Skeletal muscle tissue (tissue), 4 donors: Measurements from ENCODE around the gene LRP8. TPM values are rescaled to one million over a fixed set of nuclear protein-coding genes. Genes with fewer than 3 reads are reported as not detected.

Experiments used
- H3K27ac ChIP-seq: one replicate; pipeline ENCODE4 v1.7.0; 2013; ENCODE audit warnings: mild to moderate bottlenecking, low read depth, low read length, inconsistent platforms
- H3K27me3 ChIP-seq, 3 donors: one replicate each; pipeline ENCODE4 v1.7.0; 2013; ENCODE audit warnings: low read length in 3 of 3; ENCODE audit not compliant: control insufficient read depth in 3 of 3, insufficient read depth in 3 of 3
- H3K36me3 ChIP-seq, 3 donors: one replicate each; pipeline ENCODE4 v1.7.0; 2013; ENCODE audit warnings: low read length in 3 of 3; ENCODE audit not compliant: control insufficient read depth in 3 of 3, insufficient read depth in 3 of 3
- H3K4me1 ChIP-seq, 3 donors: one replicate each; pipeline ENCODE4 v1.7.0; 2013; ENCODE audit warnings: low read length in 3 of 3, mild to moderate bottlenecking in 3 of 3; ENCODE audit not compliant: control insufficient read depth in 3 of 3, insufficient read depth in 3 of 3
- H3K4me3 ChIP-seq, 3 donors: one replicate each; pipeline ENCODE4 v1.7.0; 2013; ENCODE audit warnings: low read length in 3 of 3
- H3K9ac ChIP-seq, 3 donors: one replicate each; pipeline ENCODE4 v1.7.0; 2013; ENCODE audit warnings: low read length in 3 of 3, mild to moderate bottlenecking in 3 of 3, moderate library complexity in 2 of 3, low read depth in 1 of 3
- H3K9me3 ChIP-seq, 3 donors: one replicate each; pipeline ENCODE4 v1.7.0; 2013; ENCODE audit warnings: low read length in 3 of 3; ENCODE audit not compliant: control insufficient read depth in 3 of 3
- total RNA-seq: library from RNA; depleted of rRNA; stranded (reverse); fragments of >200 nt; gene quantifications from one replicate; pipeline ENCODE4 v1.2.3, GENCODE V29; 2014
- donor health status: Osteomylitis.

LRP8 gene
- total RNA-seq, 1 donor from 2014 or later, result 1.6 TPM

DNA sequence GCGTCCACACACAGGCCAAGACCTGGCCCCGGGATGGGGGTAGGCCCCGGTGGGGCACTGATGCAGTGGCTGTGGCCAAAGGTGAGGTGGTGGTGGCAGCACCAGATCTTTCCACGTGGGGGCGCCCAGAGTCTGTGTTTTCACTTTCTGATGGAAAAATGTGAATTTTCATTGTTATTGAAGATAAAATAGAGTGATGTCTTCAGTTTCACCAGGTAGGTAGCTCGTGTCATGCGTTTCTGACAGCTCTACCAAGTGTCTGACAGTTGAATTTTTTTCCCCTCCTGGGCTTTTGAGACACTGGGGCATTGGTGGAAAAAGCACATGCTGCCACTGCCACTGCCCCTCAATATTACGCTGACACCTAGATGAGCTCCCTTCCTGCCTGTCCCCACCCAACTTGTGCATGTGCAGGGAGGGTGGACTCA, 49.6 kb downstream of the LRP8 start:
- H3K4me1 ChIP-seq, result no peaks in the 10 kb centered on the region
- H3K9ac ChIP-seq, result no peak overlapping the region
- H3K36me3 ChIP-seq, result no peaks in the 10 kb centered on the region
- no peaks in the 10 kb centered on the region for H3K27me3 ChIP-seq
- no peak overlapping the region for H3K27ac ChIP-seq
- H3K9me3 ChIP-seq, result no peaks in the 10 kb centered on the region
- H3K4me3 ChIP-seq, result no peak overlapping the region

- Histone ChIP-seq H3K9me3 (no peaks in the 10 kb centered on the region), H3K36me3 (no peaks in the 10 kb centered on the region), H3K4me3 (no peak overlapping the region), H3K27ac (no peak overlapping the region), H3K9ac (no peak overlapping the region), H3K27me3 (no peaks in the 10 kb centered on the region), H3K4me1 (no peaks in the 10 kb centered on the region)
These were observed 50.5 kb downstream of the LRP8 start for GRCh38 chr1:53277326-53277725.

DNA sequence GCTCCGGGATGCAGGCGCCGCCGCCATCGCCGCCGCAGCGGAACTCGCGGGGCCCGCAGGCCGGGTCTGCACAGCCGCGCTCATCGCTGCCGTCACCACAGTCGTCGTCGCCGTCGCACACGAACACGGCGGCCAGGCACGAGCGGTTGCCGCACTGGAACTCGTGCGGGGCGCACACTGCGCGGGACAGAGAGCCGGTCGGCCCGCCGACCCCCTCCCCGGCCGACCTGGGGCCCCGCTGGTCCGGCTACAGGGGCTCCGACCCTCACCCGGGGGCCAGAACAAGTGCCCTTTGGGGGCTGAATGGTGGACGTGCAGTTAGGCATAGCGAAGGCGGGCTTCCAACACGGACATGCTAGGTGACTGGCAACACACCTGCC, 51.0 kb downstream of the LRP8 start:
- H3K27ac ChIP-seq, result no peak overlapping the region
- H3K36me3 ChIP-seq, result no peaks in the 10 kb centered on the region
- no peaks in the 10 kb centered on the region for H3K4me1 ChIP-seq
- no peaks in the 10 kb centered on the region for H3K27me3 ChIP-seq
- H3K4me3 ChIP-seq, result no peak overlapping the region
- H3K9ac ChIP-seq, result no peak overlapping the region
- no peaks in the 10 kb centered on the region for H3K9me3 ChIP-seq

- Histone ChIP-seq H3K9ac (no peak overlapping the region), H3K27ac (no peak overlapping the region), H3K4me3 (no peak overlapping the region), H3K9me3 (no peaks in the 10 kb centered on the region), H3K27me3 (no peaks in the 10 kb centered on the region), H3K36me3 (no peaks in the 10 kb centered on the region), H3K4me1 (no peaks in the 10 kb centered on the region)
These were observed 51.5 kb downstream of the LRP8 start for GRCh38 chr1:53276153-53276901.

DNA sequence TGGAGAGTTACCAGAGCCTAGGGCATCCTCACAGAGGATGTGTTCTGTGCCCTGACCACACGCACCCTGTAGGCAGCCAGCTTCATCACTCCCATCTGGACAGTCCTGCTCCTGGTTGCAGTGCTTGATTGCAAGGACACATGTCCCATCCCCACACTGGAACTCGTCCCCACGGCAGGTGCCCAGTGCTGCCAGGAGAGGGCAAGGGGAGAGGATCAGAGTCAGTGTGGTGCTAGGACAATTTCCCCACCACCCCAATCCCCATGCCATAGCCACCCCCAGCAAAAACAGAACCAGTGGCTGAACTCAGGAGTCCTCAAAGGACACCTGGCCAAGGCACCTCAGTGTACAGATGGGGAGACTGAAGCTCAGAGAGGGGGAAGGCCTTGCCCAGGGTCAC, 52.3 kb downstream of the LRP8 start:
- no peak overlapping the region for H3K9ac ChIP-seq
- no peaks in the 10 kb centered on the region for H3K9me3 ChIP-seq
- no peaks in the 10 kb centered on the region for H3K27me3 ChIP-seq
- no peak overlapping the region for H3K27ac ChIP-seq
- no peaks in the 10 kb centered on the region for H3K4me1 ChIP-seq
- H3K4me3 ChIP-seq, result no peak overlapping the region
- no peaks in the 10 kb centered on the region for H3K36me3 ChIP-seq

DNA sequence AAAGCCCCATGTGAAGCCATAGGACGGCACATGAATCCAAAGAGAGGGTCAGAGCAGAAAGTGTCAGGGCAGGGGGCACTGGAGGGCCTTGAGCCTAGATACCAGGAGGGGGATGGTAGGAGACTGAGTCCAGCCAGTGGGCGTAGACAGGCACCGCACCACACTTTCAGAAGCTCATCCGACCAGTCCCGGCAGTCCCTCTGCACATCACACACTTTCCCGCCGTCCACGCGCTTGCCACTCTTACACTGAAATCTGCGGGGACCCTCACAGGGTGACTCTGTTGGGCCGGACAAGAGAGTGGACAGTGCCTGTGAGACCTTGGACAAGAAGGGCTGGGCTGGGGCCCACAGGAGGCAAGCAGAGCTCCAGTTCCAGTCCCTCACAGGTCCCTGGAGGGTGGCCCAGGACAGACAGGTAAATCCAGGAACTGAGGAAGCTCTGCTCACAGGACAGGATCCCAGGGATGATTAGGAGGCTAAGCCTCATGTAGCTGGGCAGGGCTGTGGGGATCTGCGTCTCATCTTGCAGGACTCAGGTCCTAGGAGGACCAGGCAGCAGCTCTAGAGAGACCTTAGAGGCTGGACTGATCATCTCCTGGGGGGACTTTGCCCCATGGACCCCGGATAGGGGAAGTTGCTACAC, 53.2 kb downstream of the LRP8 start:
- Histone ChIP-seq H3K27ac (no peak overlapping the region), H3K4me1 (no peaks in the 10 kb centered on the region), H3K9me3 (no peaks in the 10 kb centered on the region), H3K27me3 (no peaks in the 10 kb centered on the region), H3K4me3 (no peak overlapping the region), H3K9ac (no peak overlapping the region), H3K36me3 (no peaks in the 10 kb centered on the region)

DNA sequence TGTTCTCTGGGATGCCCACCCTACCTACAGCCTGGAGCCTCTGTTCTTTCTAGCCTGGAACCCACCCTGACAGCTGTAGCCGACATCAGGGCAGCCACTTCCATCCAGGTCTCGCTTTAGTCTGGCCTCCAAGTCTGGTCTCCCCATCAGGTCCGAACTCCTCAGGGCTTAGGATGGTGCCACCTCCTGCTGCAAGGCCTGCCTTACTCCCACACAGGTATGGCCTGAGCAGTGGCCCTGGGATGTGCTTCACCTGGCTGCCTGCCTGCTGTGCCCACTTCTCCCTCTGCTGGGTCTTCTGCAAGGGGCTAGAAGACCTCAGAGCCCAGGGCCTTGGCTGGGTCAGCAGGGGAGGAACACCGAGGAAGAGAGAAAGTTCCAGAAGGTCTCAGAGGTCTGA, 53.8 kb downstream of the LRP8 start:
- Histone ChIP-seq H3K4me3 (no peak overlapping the region), H3K4me1 (no peaks in the 10 kb centered on the region), H3K27ac (no peak overlapping the region), H3K9ac (no peak overlapping the region), H3K9me3 (no peaks in the 10 kb centered on the region), H3K36me3 (no peaks in the 10 kb centered on the region), H3K27me3 (no peaks in the 10 kb centered on the region)

DNA sequence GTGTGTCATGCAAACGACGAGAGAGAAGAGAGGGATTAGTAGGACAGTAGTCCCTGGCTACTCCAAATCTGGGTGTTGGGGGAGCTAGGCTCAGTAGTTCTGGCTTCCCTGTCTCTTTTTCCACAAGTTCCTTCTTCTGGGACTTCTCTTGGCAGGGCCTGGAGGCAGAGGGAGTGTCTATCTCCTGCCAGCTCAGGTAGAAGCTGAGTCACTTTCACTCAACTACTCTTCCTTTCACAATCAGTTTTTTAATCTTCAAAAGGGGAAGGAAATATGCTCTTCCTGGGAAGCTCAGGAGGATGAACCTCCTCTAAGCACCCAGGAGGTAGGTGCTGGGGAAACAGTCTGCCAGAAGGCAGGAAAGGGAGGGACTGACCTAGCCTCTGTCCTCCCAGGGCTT, 54.3 kb downstream of the LRP8 start:
- Histone ChIP-seq H3K9me3 (no peaks in the 10 kb centered on the region), H3K4me3 (no peak overlapping the region), H3K36me3 (no peaks in the 10 kb centered on the region), H3K27ac (no peak overlapping the region), H3K9ac (no peak overlapping the region), H3K4me1 (no peaks in the 10 kb centered on the region), H3K27me3 (no peaks in the 10 kb centered on the region)

GRCh38 chr1:53272349-53272748, 55.5 kb downstream of the LRP8 start:
- H3K4me3 ChIP-seq, result no peak overlapping the region
- no peaks in the 10 kb centered on the region for H3K4me1 ChIP-seq
- H3K36me3 ChIP-seq, result no peaks in the 10 kb centered on the region
- H3K9me3 ChIP-seq, result no peaks in the 10 kb centered on the region
- no peak overlapping the region for H3K9ac ChIP-seq
- H3K27me3 ChIP-seq, result no peaks in the 10 kb centered on the region
- no peak overlapping the region for H3K27ac ChIP-seq

GRCh38 chr1:53271446-53272090, 56.3 kb downstream of the LRP8 start:
- H3K9ac ChIP-seq, result no peak overlapping the region
- no peak overlapping the region for H3K4me3 ChIP-seq
- no peaks in the 10 kb centered on the region for H3K27me3 ChIP-seq
- no peaks in the 10 kb centered on the region for H3K4me1 ChIP-seq
- H3K9me3 ChIP-seq, result no peaks in the 10 kb centered on the region
- no peak overlapping the region for H3K27ac ChIP-seq
- H3K36me3 ChIP-seq, result no peaks in the 10 kb centered on the region
